C4-2B (cell line): Measurements from ENCODE around the gene C4A.

Source experiments
- H3K27ac ChIP-seq: fragments of 450-650 bp; 2 replicates; pipeline ENCODE4 v1.5.1; 2017
- ZFX ChIP-seq: fragments of 450-650 bp; IDR thresholded peaks from 2 replicates; pipeline ENCODE4 v1.6.1; 2017
- TF ChIP-seq, protein P1 (sequence below): fragments of 450-650 bp; conservative IDR thresholded peaks from 2 replicates; pipeline ENCODE4 v1.5.1; 2017; ENCODE audit warnings: mild to moderate bottlenecking

Gene C4A

DNA sequence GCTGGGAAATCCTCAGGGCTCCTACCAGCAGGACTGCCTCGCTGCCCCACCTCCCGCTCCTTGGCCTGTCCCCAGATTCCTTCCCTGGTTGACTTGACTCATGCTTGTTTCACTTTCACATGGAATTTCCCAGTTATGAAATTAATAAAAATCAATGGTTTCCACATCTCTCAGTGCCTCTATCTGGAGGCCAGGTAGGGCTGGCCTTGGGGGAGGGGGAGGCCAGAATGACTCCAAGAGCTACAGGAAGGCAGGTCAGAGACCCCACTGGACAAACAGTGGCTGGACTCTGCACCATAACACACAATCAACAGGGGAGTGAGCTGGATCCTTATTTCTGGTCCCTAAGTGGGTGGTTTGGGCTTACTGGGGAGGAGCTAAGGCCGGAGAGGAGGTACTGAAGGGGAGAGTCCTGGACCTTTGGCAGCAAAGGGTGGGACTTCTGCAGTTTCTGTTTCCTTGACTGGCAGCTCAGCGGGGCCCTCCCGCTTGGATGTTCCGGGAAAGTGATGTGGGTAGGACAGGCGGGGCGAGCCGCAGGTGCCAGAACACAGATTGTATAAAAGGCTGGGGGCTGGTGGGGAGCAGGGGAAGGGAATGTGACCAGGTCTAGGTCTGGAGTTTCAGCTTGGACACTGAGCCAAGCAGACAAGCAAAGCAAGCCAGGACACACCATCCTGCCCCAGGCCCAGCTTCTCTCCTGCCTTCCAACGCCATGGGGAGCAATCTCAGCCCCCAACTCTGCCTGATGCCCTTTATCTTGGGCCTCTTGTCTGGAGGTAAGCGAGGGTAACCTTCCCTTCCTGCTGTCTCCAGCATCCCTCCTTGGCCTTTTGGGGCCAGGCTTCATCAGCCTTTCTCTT, 36.1 kb upstream of the C4A start, which contains the start of gene CFB:
Gene CFB, plus strand, starts transcription at position 589 of the 863 bp plus-strand sequence. Its CDS starts 127 bp downstream, at position 716.
- no peak for TF ChIP-seq ZFX
- TF ChIP-seq, protein P1, sequence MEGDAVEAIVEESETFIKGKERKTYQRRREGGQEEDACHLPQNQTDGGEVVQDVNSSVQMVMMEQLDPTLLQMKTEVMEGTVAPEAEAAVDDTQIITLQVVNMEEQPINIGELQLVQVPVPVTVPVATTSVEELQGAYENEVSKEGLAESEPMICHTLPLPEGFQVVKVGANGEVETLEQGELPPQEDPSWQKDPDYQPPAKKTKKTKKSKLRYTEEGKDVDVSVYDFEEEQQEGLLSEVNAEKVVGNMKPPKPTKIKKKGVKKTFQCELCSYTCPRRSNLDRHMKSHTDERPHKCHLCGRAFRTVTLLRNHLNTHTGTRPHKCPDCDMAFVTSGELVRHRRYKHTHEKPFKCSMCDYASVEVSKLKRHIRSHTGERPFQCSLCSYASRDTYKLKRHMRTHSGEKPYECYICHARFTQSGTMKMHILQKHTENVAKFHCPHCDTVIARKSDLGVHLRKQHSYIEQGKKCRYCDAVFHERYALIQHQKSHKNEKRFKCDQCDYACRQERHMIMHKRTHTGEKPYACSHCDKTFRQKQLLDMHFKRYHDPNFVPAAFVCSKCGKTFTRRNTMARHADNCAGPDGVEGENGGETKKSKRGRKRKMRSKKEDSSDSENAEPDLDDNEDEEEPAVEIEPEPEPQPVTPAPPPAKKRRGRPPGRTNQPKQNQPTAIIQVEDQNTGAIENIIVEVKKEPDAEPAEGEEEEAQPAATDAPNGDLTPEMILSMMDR: no peak
- no peak within 1 kb of the TSS for H3K27ac ChIP-seq

- no peak overlapping the region for H3K27ac ChIP-seq
- TF ChIP-seq, protein P1: no peak
- no peak for TF ChIP-seq ZFX
Measured at GRCh38 chr6:31946370-31946885, 35.4 kb upstream of the C4A start.

DNA sequence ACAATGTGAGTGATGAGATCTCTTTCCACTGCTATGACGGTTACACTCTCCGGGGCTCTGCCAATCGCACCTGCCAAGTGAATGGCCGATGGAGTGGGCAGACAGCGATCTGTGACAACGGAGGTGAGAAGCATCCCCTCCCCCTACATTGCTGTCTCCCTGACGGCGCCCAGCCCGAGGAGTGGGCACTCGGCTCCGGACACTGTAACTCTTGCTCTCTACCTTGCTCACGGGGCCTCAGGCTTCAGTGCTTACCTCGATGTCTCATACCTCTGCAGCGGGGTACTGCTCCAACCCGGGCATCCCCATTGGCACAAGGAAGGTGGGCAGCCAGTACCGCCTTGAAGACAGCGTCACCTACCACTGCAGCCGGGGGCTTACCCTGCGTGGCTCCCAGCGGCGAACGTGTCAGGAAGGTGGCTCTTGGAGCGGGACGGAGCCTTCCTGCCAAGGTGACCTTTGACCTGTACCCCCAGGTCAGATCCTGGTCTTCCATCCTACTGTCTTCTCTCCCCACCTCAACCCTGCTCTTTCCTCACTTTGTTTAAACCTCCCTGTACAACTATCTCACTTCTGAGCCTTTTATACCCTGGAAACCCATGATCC, 34.7 kb upstream of the C4A start:
- TF ChIP-seq ZFX: no peak
- TF ChIP-seq, protein P1: no peak
- H3K27ac ChIP-seq: no peak overlapping the region

- TF ChIP-seq ZFX: no peak
- TF ChIP-seq, protein P1: no peak
- H3K27ac ChIP-seq: no peak overlapping the region
Measured at GRCh38 chr6:31947864-31948263, 34.0 kb upstream of the C4A start.

DNA sequence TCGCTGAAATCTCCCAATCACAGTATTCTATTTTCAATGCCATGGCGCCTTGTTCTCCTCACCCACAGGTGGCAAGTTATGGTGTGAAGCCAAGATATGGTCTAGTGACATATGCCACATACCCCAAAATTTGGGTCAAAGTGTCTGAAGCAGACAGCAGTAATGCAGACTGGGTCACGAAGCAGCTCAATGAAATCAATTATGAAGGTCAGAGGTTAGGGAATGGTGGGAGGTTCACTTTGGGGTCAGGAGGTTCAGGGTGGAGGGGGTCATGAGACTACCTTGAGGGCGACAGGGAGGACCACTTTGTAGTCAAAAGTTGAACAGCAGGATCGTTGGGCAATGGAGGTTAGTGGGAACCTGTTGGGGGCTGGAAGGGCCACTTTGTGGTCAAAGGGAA, 33.6 kb upstream of the C4A start:
- H3K27ac ChIP-seq: no peak overlapping the region
- no peak for TF ChIP-seq ZFX

GRCh38 chr6:31948753-31949413, 33.0 kb upstream of the C4A start:
- H3K27ac ChIP-seq: no peak overlapping the region
- TF ChIP-seq ZFX: no peak
- TF ChIP-seq, protein P1: no peak

- no peak for TF ChIP-seq ZFX
- TF ChIP-seq, protein P1: no peak
- no peak overlapping the region for H3K27ac ChIP-seq
Measured at GRCh38 chr6:31949926-31950548, 31.8 kb upstream of the C4A start.
